ENCODE results near the gene RABGGTA.
A peak's percentile ranks its signal among the peaks of the same experiment; 100 is the strongest.
"Not testable (repeated sequence)": the region's sequence is repeated elsewhere in the genome, so short reads cannot be mapped to it uniquely, and the experiment has no call there.

The RABGGTA gene

GRCh38 chr14:24238123-24238522 is 33.3 kb downstream of the RABGGTA start:
- no peak for DNase-seq

DNA sequence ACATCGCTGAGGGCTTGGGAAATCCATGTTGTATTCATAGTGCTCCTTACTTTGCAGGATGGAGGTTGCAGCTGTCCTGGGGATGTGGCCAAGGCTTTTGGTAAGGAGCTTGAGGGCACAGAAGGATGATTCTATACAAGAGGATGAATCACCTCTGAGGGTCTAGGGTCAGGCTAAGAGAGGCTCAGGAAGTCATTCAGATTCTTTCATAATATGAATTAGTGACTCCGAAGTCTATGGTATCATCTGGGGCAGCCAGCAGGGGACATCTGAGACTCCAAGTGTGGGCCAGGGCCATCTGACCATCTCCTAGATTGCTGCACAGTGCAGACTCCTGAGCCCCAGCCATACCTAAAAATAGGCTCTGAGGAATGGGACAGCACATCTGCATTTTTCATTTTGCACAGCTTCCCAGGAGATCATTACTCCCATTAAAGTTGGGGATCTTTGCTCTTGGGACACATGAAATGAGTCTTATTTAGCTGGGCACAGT is 33.9 kb downstream of the RABGGTA start:
- no peak for DNase-seq

DNA sequence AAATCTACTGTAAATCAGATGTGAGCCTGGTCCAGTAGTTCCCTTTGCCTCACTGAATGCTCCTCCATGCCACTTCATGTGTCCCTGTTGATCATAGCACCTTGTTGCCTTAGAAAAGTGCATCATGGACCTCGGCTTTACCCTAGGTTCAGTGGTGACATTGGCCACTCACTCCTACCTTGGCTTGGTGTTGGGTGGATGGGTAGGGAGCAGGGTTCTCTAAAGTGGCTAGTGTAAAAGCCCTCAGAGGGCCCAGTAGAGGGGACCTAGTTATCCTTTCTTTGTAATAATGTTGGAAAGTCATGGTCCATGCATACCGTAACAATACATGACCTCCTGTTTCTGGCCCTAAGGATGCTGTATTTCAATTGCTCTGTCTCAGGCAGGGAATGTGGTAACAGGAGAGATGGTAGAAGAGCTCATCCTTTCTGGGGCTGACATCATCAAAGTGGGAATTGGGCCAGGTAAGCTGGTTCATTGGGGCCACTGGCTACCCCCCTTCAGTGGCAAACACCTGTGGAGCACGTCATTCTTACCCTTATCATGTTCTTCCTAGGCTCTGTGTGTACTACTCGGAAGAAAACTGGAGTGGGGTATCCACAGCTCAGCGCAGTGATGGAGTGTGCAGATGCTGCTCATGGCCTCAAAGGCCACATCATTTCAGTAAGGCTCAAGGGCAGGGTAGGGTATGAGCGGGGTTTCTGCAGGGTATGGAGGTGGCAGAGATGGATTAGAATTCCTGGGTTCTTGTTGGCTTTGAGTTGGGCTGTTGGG is 34.5 kb downstream of the RABGGTA start:
- DNase-seq = no peak

- DNase-seq = no peak
Observed at GRCh38 chr14:24235804-24236688, 35.4 kb downstream of the RABGGTA start.

DNA sequence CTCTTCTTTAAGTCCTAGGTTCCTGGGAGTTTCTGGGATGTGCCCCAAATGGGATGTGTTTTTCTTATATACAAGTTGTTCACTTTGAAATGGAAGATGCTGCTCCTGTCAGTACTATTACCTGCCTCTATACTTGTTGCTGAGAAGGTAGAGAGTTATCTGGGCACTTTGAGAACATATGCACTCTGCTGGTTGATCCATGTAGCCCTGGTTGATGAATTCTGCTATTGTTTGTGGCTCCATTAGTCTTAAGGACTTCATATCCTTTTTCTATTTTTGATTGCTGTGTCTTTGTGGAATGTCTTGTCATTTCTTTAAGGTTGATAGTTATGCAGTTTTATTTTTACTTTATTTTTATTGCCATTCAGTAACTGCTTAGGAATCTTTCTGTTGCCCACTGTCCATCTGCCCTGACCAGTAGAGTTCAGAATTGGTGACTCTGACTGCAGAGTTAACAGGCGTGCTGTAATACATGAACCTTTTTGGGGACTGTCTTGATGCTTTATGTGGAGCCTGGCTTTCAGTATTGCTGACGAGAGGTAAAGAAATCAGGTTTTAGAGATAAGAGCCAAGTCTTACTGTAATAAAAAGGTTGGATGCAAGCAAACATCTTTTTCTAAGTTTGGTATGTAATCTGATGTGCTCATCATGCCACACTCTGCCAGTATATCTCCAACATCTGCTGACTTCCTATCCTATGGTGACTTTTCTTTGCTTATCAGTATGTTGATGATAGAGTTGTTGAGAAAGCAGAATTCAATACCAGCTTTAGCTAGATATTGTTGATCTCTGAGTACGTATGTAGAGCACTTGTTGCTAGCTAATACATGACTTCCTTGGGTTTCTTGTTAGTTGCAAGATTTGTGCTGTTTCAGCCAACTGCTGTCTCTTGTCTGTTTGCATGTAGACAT is 37.0 kb downstream of the RABGGTA start:
- DNase-seq = no peak

DNA sequence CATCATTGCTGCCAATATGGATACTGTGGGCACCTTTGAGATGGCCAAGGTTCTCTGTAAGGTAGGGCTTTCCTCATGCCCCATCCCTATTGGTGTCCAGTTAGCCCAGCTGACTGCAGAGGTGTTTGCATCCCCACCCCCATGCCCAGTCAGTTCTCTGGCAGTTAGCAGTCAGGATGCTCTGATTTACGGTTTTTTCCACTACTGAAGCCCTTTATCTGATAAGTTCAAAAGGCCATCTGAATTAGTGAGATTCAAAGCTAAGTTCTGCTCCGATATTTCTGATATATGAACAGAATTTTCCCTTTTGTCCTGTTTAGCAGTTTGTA is 37.9 kb downstream of the RABGGTA start:
- no peak for DNase-seq

GRCh38 chr14:24232645-24233537 is 38.5 kb downstream of the RABGGTA start, which contains the start of gene GMPR2:
Gene GMPR2 (plus strand): TSS chr14:24232929. CDS start chr14:24233254, 325 bp downstream.
- DNase-seq = no peak

DNA sequence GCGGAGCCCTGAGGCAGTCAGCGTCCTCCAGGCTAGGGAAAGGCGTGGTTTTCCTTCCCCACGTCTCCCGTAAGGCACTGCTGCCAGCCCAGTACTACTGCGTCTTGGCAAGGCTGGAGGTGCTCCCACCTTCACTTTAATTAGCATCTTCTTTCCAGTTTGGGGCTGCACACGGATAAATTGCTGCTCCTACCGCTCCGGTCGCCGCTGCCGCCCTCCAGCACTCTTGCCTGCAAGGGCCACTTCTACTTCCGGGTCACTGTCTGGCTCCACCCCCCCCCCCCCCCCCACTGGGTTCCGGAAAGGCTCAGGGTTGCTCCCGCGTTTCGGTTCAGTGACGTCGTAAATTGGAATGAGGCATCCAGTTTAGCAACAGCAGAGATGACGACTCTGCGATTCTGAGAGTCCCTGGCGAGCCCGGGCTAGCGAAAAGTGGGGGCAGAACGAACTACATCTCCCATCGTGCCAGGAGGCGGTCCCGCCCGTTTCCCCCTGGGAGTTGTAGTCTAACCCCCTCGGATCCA is 39.2 kb downstream of the RABGGTA start, which contains the start of gene NEDD8:
Gene NEDD8, minus strand, starts transcription at position 247 of the 524 bp plus-strand sequence. Its CDS starts 100 bp downstream, at position 147.
- peak; percentile 83 for DNase-seq

DNA sequence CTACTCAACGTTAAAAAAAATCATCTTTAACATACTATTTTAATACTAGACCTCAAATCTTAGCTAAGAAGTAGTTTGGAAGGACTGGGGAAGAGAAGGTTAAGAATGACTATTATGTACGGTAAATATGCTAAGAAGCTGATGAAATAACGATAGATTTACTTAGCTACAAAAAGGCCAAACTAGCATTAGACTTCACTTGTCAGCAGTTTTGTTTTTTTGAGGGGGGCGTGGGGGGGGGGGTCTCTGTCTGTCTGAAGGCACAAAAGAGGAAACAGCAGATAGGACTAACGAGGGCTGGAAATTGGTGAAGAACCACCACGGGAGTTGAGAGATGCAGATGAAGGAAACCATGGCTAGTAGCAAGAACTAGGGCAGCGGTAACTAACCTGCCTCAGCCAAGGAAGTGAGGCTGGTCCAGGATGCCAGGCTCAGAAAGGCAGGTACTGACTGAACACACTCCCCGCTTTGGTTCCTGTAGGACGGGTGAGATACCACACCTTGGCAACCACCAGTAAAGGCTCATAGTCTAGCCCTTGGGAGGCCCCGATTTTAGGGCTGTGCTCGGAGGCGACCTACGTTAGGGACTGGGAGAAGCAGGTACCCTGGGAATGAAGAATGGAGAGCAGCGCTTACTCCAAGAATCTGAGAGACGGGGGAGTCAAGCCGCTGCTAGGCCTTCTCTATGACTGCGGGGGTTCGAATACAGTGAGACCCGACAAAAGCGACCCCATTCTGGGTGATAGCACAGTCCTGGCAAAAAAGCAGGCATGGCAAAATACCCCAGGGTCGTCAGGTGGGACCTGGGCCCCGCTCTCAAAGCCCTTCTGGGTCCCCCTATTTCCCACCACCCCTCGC is 39.9 kb downstream of the RABGGTA start:
- no peak for DNase-seq

- DNase-seq = no peak
Observed at GRCh38 chr14:24228902-24229301, 42.5 kb downstream of the RABGGTA start.

DNA sequence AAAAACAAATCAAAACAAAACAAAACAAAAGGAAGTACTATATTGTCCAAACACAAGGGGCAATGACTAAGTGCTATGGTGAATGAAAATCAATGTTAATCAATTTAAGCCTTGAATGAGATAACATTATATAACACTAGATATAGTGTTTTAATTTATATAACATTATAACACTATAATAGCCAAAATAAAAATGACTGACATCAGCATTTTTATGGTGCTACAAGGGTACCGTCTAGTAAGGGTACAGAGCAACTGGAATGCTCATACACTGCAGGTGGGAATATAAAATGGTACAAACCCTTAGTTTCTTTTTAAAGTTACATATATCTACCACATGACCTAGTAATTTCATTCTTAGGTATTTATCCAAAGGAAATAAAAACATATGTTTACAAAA is 44.9 kb downstream of the RABGGTA start:
- no peak for DNase-seq

DNA sequence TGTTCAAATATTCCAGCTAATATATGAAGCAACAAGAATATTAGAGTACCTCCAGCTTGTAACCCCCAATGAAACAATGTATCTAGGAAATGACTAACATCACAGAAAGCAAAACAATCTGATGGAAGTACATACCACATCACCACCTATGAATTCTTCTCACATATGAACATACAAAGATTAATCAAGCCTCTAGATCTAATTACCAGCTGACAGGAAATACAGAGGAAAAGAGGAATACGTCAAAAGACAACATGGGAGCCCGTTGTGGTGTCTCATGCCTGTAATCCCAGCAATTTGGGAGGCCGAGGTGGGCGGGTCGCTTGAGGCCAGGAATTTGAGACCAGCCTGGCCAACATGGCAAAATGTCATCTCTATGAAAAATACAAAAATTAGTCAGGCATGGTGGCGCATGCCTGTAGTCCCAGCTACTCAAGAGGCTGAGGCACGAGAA is 46.8 kb downstream of the RABGGTA start:
- DNase-seq = no peak

GRCh38 chr14:24222987-24223386 is 48.4 kb downstream of the RABGGTA start:
- DNase-seq = not testable (repeated sequence)

DNA sequence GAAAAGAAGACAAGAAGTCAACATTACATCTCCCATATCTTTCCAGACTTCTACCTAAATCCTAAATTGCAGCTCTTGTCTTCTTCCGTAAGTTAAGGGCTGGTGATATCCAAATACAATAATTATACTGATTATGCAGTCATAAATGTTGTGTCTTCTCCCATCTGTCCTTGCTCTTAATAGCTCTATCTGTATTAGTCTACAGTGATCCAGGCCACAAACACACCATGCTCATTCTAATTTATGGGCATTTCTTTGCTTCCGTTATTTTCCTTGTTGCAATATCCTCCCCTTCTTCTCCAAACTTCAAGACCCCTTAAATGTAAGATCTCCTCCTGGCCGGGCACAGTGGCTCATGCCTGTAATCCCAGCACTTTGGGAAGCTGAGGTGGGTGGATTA is 51.9 kb downstream of the RABGGTA start:
- no peak for DNase-seq

DNA sequence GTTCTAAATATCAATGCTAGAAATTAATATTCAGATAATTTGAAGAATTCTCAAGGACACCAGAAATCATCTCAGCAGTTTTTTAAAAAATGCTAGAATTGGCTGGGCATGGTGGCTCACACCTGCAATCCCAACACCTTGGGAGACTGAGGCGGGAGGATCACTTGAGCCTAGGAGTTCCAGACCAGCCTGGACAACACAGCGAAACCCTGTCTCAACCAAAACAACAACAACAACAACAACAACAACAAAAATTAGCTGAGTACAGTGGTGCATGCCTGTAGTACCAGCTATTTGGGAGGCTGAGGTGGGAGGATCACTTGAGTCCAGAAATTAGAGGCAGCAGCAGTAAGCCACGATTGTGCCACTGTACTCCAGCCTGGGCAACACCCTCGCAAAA is 52.3 kb downstream of the RABGGTA start:
- no peak for DNase-seq

DNA sequence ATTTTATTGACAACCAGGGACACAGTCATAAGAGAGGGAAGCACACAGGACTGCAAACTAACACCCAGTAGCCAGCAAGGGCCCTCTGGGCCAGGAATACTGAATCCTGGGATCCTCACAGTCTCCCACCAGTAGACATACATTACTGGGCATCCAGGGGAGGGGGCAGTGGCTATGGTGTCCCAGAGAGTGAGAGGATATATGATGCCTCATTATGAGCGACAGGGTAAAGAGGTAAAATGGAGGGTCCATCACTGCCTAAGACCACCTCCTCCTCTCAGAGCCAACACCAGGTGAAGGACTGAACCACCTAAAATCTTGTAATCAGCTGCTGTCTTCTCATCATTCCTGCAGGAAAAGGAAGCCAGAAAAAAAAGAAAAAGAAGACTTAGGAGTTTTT is 54.5 kb downstream of the RABGGTA start:
- DNase-seq = not testable (repeated sequence)

- DNase-seq = no peak
Observed at GRCh38 chr14:24216345-24216699, 55.1 kb downstream of the RABGGTA start.

Measured in SIG-M5 (cell line).